Fibroblast of mammary gland (primary cell): ENCODE results near the gene VOPP1.

ENCODE experiments used
- DNase-seq: peaks from one replicate; pipeline ENCODE4 v3.0.0-alpha.2; 2010; ENCODE audit warnings: low read depth
- H3K4me3 ChIP-seq: 2 replicates; pipeline ENCODE4 v1.5.1; 2011; ENCODE audit warnings: low read depth, mild to moderate bottlenecking, low read length, moderate library complexity; ENCODE audit not compliant: control insufficient read depth
- TF ChIP-seq, protein P1 (sequence below): conservative IDR thresholded peaks from 2 replicates; pipeline ENCODE4 v1.5.1; 2011; ENCODE audit warnings: low read depth, low read length, inconsistent platforms; ENCODE audit not compliant: control insufficient read depth, insufficient read depth

Gene VOPP1

DNA sequence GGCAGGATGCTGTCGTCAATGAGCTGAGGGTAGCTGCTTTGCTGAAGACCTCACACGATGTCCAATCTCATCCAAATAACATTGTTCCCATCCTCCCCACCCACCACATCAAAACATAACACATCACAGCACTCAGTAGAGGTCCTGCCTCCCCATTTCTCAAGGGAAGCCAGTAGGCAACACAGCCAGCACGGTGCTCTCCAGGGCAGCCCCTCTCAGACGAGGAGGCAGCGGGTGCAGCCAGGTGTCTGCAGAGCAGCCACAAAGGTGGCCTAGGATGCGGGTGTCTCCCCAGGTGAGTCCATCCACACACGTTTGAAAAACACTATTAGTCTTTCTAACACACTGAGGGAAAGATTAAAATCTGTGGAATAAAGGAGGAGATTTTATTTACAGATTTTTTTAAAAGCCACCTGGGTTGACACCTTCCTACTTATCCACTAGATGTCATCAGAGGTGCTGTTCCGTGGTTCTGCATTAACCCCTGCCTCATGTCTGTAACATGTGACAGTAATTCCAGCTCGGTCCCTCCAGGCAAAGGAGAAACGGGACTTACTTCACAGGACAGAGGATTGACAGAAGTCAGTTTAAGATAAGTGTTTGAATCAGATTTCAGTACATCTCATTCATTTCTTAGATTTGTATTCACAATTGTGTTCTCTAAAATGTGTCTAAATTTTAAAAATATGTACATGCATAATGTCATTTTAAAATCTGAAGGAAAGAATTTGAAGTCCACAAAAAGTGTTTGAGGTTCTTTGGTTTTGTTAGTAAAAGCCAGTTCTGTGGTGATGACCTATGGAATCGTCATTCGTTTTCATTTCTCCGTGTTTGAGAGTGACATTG, 139.1 kb downstream of the VOPP1 start:
- DNase-seq = peak; percentile 58
- no peak overlapping the region for H3K4me3 ChIP-seq
- TF ChIP-seq, protein P1, sequence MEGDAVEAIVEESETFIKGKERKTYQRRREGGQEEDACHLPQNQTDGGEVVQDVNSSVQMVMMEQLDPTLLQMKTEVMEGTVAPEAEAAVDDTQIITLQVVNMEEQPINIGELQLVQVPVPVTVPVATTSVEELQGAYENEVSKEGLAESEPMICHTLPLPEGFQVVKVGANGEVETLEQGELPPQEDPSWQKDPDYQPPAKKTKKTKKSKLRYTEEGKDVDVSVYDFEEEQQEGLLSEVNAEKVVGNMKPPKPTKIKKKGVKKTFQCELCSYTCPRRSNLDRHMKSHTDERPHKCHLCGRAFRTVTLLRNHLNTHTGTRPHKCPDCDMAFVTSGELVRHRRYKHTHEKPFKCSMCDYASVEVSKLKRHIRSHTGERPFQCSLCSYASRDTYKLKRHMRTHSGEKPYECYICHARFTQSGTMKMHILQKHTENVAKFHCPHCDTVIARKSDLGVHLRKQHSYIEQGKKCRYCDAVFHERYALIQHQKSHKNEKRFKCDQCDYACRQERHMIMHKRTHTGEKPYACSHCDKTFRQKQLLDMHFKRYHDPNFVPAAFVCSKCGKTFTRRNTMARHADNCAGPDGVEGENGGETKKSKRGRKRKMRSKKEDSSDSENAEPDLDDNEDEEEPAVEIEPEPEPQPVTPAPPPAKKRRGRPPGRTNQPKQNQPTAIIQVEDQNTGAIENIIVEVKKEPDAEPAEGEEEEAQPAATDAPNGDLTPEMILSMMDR = peak; percentile 49

DNA sequence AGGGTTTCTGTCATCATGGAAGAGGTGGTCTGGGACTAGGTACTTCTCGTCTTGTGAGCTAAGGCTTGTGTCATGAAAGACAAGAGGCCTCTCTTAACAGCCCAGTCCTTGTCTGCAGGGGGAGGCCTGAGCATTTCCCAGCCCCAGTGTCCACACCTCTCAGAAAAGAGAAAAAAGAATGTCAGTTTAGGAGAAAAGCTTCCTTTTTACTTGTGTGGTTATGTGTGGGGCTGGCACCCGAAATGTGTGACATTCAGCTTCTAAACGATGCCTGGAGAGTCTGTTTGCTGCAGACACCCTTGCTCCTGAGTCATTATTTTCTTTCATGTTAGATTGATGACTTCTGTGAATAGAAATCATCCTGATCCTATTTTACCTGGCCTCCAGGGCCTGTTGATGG, 139.8 kb downstream of the VOPP1 start:
- TF ChIP-seq, protein P1 = no peak
- H3K4me3 ChIP-seq = no peak overlapping the region
- DNase-seq = no peak

DNA sequence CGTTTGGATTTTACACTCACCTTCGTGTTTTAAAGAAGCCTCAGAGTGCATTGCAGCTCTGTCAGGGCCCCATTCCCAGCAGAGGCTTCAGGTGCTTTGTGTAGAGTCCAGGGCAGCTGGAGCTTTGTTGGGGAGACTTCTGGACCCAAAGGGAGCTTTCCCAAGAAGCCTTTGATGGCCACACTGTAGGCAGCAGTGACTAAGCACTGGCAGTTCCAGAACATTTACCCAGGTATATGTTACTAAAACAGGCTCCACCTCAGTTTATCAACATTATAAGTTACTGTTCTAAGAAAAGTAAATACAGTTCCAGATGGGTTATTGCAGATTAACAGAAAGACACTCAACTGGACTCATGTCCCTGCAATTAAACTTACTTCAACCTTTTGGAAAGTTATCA, 140.4 kb downstream of the VOPP1 start:
- TF ChIP-seq, protein P1 = no peak
- no peak for DNase-seq
- H3K4me3 ChIP-seq = no peak overlapping the region

DNA sequence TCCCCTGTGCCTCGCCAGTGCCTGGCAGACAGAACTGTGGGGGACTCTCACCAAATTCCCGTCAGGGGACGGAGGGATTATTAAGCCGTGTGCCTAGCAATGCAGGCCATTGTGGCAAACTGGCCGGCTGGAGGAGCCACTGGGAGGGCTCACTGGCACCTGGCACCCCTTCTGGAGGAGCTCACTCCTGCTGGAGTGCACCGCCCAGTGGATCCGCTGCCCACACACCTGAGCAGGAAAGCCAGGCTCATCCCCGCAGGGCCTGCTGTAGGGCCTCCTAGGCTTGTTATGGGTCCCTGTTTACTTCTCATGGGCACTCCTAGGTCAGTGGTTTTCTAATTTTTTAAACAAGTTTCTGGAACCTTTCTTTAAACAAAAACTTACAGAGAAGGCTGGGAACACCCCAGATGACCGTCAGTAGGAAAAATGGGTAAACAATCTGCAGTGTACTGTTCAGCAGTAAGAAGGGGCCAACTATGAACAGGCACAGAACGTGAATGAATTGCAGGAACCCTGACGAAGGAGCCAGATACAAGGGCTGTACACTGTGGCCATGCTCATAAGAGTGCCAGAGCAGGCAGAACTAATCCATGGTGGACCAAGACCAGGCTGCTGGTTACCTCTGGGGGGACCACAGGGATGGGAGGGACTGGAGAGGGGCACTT, 142.3 kb downstream of the VOPP1 start:
- TF ChIP-seq, protein P1 = no peak
- H3K4me3 ChIP-seq = no peak overlapping the region
- DNase-seq = no peak

DNA sequence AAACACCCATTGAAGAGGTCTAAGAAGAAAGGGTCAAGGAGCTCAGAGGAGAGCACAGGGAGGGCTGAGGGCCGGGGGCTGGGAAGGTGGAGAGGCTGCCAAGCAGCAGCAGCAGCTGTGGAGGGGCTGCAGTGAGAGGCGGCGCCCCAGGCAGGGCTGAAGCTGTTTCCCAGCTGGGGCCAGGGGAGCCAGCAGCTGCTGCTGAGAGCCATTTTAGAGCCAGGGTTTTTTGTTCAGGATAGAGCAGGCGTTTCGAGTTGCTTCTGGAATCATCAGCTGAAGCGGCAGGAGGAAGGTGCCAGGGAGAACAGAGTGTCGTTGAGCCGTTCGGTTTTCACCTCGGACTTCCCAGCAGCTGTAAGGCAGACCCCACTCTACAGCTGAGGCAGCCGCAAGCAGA, 144.5 kb downstream of the VOPP1 start:
- TF ChIP-seq, protein P1 = no peak
- no peak overlapping the region for H3K4me3 ChIP-seq
- no peak for DNase-seq

DNA sequence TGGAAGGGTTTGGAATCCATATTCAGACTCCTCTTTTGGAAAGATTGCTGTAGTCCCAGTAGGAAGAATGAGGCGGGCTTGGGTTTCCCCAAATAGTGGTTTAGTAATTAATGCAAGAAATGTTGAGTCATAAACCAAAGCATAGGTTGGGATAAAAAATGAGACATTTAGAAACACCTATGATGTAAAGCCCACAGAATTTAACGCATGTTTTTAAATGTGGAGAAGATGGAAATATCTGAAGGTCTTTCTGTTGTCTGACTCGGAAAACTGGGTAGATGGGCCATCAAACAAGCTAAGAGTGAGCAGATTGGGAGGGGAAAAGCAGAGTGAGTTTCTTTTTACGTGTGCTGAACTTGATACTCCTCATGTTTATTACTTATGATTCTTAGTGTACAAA, 145.0 kb downstream of the VOPP1 start:
- no peak for DNase-seq
- no peak overlapping the region for H3K4me3 ChIP-seq
- TF ChIP-seq, protein P1 = no peak
